ENCODE measurements around the gene ZNF697.
A peak's percentile ranks its signal among the peaks of the same experiment; 100 is the strongest.

The ZNF697 gene

GRCh38 chr1:119675349-119676345 lies 27.6 kb upstream of the ZNF697 start:
- Mint-ChIP-seq H3K27me3 (peaks cover 27% of the 10 kb centered on the region), H3K9me3 (no peaks in the 10 kb centered on the region), H3K4me1 (ENCODE audit: low read depth) (peaks cover 5% of the 10 kb centered on the region), H3K36me3 (ENCODE audit: low read depth) (no peaks in the 10 kb centered on the region), H3K27ac (no peak overlapping the region), H3K4me3 (peak overlapping the region; percentile 72)

- H3K4me3 Mint-ChIP-seq, result peak overlapping the region; percentile 72
- H3K9me3 Mint-ChIP-seq, result no peaks in the 10 kb centered on the region
- H3K4me1 Mint-ChIP-seq (ENCODE audit: low read depth), result peaks cover 5% of the 10 kb centered on the region
- peaks cover 31% of the 10 kb centered on the region for H3K27me3 Mint-ChIP-seq
- no peaks in the 10 kb centered on the region for H3K36me3 Mint-ChIP-seq (ENCODE audit: low read depth)
- H3K27ac Mint-ChIP-seq, result no peak overlapping the region
Observed at GRCh38 chr1:119674835-119675289, 26.8 kb upstream of the ZNF697 start.

GRCh38 chr1:119674111-119674526 lies 26.1 kb upstream of the ZNF697 start:
- Mint-ChIP-seq H3K4me3 (no peak overlapping the region), H3K4me1 (ENCODE audit: low read depth) (peaks cover 5% of the 10 kb centered on the region), H3K9me3 (no peaks in the 10 kb centered on the region), H3K27ac (no peak overlapping the region), H3K27me3 (peaks cover 34% of the 10 kb centered on the region), H3K36me3 (ENCODE audit: low read depth) (no peaks in the 10 kb centered on the region)

GRCh38 chr1:119673171-119673940 lies 25.3 kb upstream of the ZNF697 start:
- Mint-ChIP-seq H3K27me3 (peaks cover 34% of the 10 kb centered on the region), H3K4me3 (no peak overlapping the region), H3K36me3 (ENCODE audit: low read depth) (no peaks in the 10 kb centered on the region), H3K9me3 (no peaks in the 10 kb centered on the region), H3K4me1 (ENCODE audit: low read depth) (peaks cover 5% of the 10 kb centered on the region), H3K27ac (no peak overlapping the region)

- Mint-ChIP-seq H3K27ac (no peak overlapping the region), H3K36me3 (ENCODE audit: low read depth) (no peaks in the 10 kb centered on the region), H3K4me3 (no peak overlapping the region), H3K27me3 (peaks cover 34% of the 10 kb centered on the region), H3K9me3 (no peaks in the 10 kb centered on the region), H3K4me1 (ENCODE audit: low read depth) (peaks cover 5% of the 10 kb centered on the region)
Observed at GRCh38 chr1:119670898-119671297, 22.8 kb upstream of the ZNF697 start.

GRCh38 chr1:119667173-119667572 lies 19.1 kb upstream of the ZNF697 start:
- no peaks in the 10 kb centered on the region for H3K9me3 Mint-ChIP-seq
- H3K27ac Mint-ChIP-seq, result no peak overlapping the region
- no peaks in the 10 kb centered on the region for H3K36me3 Mint-ChIP-seq (ENCODE audit: low read depth)
- H3K27me3 Mint-ChIP-seq, result peaks cover 16% of the 10 kb centered on the region
- H3K4me3 Mint-ChIP-seq, result no peak overlapping the region
- H3K4me1 Mint-ChIP-seq (ENCODE audit: low read depth), result no peaks in the 10 kb centered on the region

- H3K36me3 Mint-ChIP-seq (ENCODE audit: low read depth), result no peaks in the 10 kb centered on the region
- no peaks in the 10 kb centered on the region for H3K4me1 Mint-ChIP-seq (ENCODE audit: low read depth)
- no peaks in the 10 kb centered on the region for H3K9me3 Mint-ChIP-seq
- H3K4me3 Mint-ChIP-seq, result no peak overlapping the region
- H3K27ac Mint-ChIP-seq, result no peak overlapping the region
- H3K27me3 Mint-ChIP-seq, result peaks cover 12% of the 10 kb centered on the region
Observed at GRCh38 chr1:119664067-119664466, 16.0 kb upstream of the ZNF697 start.

GRCh38 chr1:119662034-119662437 lies 14.0 kb upstream of the ZNF697 start:
- Mint-ChIP-seq H3K4me3 (no peak overlapping the region), H3K9me3 (no peaks in the 10 kb centered on the region), H3K27me3 (peaks cover 15% of the 10 kb centered on the region), H3K27ac (no peak overlapping the region), H3K4me1 (ENCODE audit: low read depth) (no peaks in the 10 kb centered on the region), H3K36me3 (ENCODE audit: low read depth) (no peaks in the 10 kb centered on the region)

GRCh38 chr1:119660253-119661083 lies 12.4 kb upstream of the ZNF697 start:
- Mint-ChIP-seq H3K9me3 (no peaks in the 10 kb centered on the region), H3K4me1 (ENCODE audit: low read depth) (no peaks in the 10 kb centered on the region), H3K4me3 (no peak overlapping the region), H3K27me3 (peaks cover 25% of the 10 kb centered on the region), H3K27ac (no peak overlapping the region), H3K36me3 (ENCODE audit: low read depth) (no peaks in the 10 kb centered on the region)

- Mint-ChIP-seq H3K4me1 (ENCODE audit: low read depth) (no peaks in the 10 kb centered on the region), H3K4me3 (no peak overlapping the region), H3K27me3 (peaks cover 21% of the 10 kb centered on the region), H3K9me3 (no peaks in the 10 kb centered on the region), H3K27ac (no peak overlapping the region), H3K36me3 (ENCODE audit: low read depth) (no peaks in the 10 kb centered on the region)
Observed at GRCh38 chr1:119659628-119660027, 11.6 kb upstream of the ZNF697 start.

- Mint-ChIP-seq H3K27me3 (peaks cover 40% of the 10 kb centered on the region), H3K36me3 (ENCODE audit: low read depth) (no peaks in the 10 kb centered on the region), H3K4me1 (ENCODE audit: low read depth) (no peaks in the 10 kb centered on the region), H3K9me3 (no peaks in the 10 kb centered on the region), H3K27ac (no peak overlapping the region), H3K4me3 (no peak overlapping the region)
Observed at GRCh38 chr1:119656410-119656955, 8.4 kb upstream of the ZNF697 start.

GRCh38 chr1:119655154-119655553 lies 7.1 kb upstream of the ZNF697 start:
- Mint-ChIP-seq H3K9me3 (no peaks in the 10 kb centered on the region), H3K4me1 (ENCODE audit: low read depth) (no peaks in the 10 kb centered on the region), H3K27ac (no peak overlapping the region), H3K27me3 (peaks cover 52% of the 10 kb centered on the region), H3K4me3 (no peak overlapping the region), H3K36me3 (ENCODE audit: low read depth) (no peaks in the 10 kb centered on the region)

GRCh38 chr1:119653839-119654170 lies 5.7 kb upstream of the ZNF697 start:
- Mint-ChIP-seq H3K9me3 (no peaks in the 10 kb centered on the region), H3K27me3 (peaks cover 58% of the 10 kb centered on the region), H3K27ac (no peak overlapping the region), H3K4me3 (no peak overlapping the region), H3K4me1 (ENCODE audit: low read depth) (peaks cover 2% of the 10 kb centered on the region), H3K36me3 (ENCODE audit: low read depth) (no peaks in the 10 kb centered on the region)

- no peak overlapping the region for H3K27ac Mint-ChIP-seq
Observed at GRCh38 chr1:119653135-119653838, 5.2 kb upstream of the ZNF697 start.

More at GRCh38 chr1:119653135-119653838, 5.2 kb upstream of the ZNF697 start:
- Mint-ChIP-seq H3K36me3 (ENCODE audit: low read depth) (no peaks in the 10 kb centered on the region), H3K27me3 (peaks cover 62% of the 10 kb centered on the region), H3K9me3 (no peaks in the 10 kb centered on the region), H3K4me3 (no peak overlapping the region), H3K4me1 (ENCODE audit: low read depth) (peaks cover 4% of the 10 kb centered on the region)

All from stimulated activated naive CD8-positive, alpha-beta T cell treated with anti-CD3 and anti-CD28 coated beads, Interleukin-15, Interleukin-2, amounts not matched to agents 100 ng/mL and 50 ng/mL, for 24 hours (primary cell).